Effector memory CD8-positive, alpha-beta T cell (primary cell): ENCODE data around the gene VWA3A.
"Not testable (repeated sequence)": the region's sequence is repeated elsewhere in the genome, so short reads cannot be mapped to it uniquely, and the experiment has no call there.

Source experiments
- ATAC-seq: fragments of 150-1000 bp; cut with Tn5 transposase; replicated peaks from 2 replicates; pipeline ENCODE4 v1.10.0; 2021; ENCODE audit warnings: mild to moderate bottlenecking, moderate library complexity
- DNase-seq, 3 experiments: peaks; one replicate each; pipeline ENCODE4 v3.0.0; 2021
- H3K27ac Mint-ChIP-seq, 2 donors: one replicate each; pipeline ENCODE4 v1.8.0; 2022; ENCODE audit warnings: mild to moderate bottlenecking in 2 of 2, mixed read lengths in 2 of 2, moderate library complexity in 2 of 2
- H3K27me3 Mint-ChIP-seq, 2 donors: one replicate each; pipeline ENCODE4 v1.8.0; 2022; ENCODE audit warnings: mixed read lengths in 2 of 2
- H3K36me3 Mint-ChIP-seq: one replicate; pipeline ENCODE4 v1.8.0; 2022; ENCODE audit warnings: mild to moderate bottlenecking, moderate library complexity, mixed read lengths; ENCODE audit not compliant: insufficient read depth
- H3K4me1 Mint-ChIP-seq, 2 donors: one replicate each; pipeline ENCODE4 v1.8.0; 2022; ENCODE audit warnings: low read depth in 2 of 2, mixed read lengths in 2 of 2
- H3K4me3 Mint-ChIP-seq, 2 donors: one replicate each; pipeline ENCODE4 v1.8.0; 2022; ENCODE audit warnings: mild to moderate bottlenecking in 2 of 2, mixed read lengths in 2 of 2, moderate library complexity in 2 of 2
- H3K9me3 Mint-ChIP-seq, 2 donors: one replicate each; pipeline ENCODE4 v1.8.0; 2022; ENCODE audit warnings: mixed read lengths in 2 of 2

Gene VWA3A

GRCh38 chr16:22126037-22126558 is 33.8 kb downstream of the VWA3A start:
- Mint-ChIP-seq H3K36me3 (no peaks in the 10 kb centered on the region), H3K4me1 (no peaks in the 10 kb centered on the region), H3K4me3 (no peak overlapping the region), H3K27ac (no peak overlapping the region), H3K9me3 (peaks cover 0 to 4% of the 10 kb centered on the region in 2 donors), H3K27me3 (peaks cover 0 to 14% of the 10 kb centered on the region in 2 donors)
- ATAC-seq (no peak), DNase-seq (no peak)

GRCh38 chr16:22128537-22128936 is 36.2 kb downstream of the VWA3A start:
- H3K4me3 Mint-ChIP-seq, DNase-seq, H3K36me3 Mint-ChIP-seq, H3K27ac Mint-ChIP-seq, H3K9me3 Mint-ChIP-seq, ATAC-seq, H3K4me1 Mint-ChIP-seq: not testable (repeated sequence)
- H3K27me3 Mint-ChIP-seq: peaks cover 0 to 14% of the 10 kb centered on the region in 2 donors

GRCh38 chr16:22130528-22130927 is 38.2 kb downstream of the VWA3A start:
- Mint-ChIP-seq H3K4me3 (no peak overlapping the region), H3K27me3 (peaks cover 0 to 14% of the 10 kb centered on the region in 2 donors), H3K4me1 (no peaks in the 10 kb centered on the region), H3K9me3 (peaks cover 0 to 4% of the 10 kb centered on the region in 2 donors), H3K27ac (no peak overlapping the region), H3K36me3 (peaks cover 3% of the 10 kb centered on the region)
- DNase-seq (no peak), ATAC-seq (no peak)

GRCh38 chr16:22132801-22133200 is 40.5 kb downstream of the VWA3A start:
- DNase-seq (no peak), ATAC-seq (no peak)
- Mint-ChIP-seq H3K4me1 (no peaks in the 10 kb centered on the region), H3K9me3 (peaks cover 0 to 4% of the 10 kb centered on the region in 2 donors), H3K27me3 (peaks cover 0 to 22% of the 10 kb centered on the region in 2 donors), H3K4me3 (no peak overlapping the region), H3K36me3 (peaks cover 3% of the 10 kb centered on the region), H3K27ac (no peak overlapping the region)

GRCh38 chr16:22138482-22138881 is 46.1 kb downstream of the VWA3A start:
- ATAC-seq: no peak

GRCh38 chr16:22139008-22139407 is 46.7 kb downstream of the VWA3A start:
- no peak for DNase-seq
- H3K27ac Mint-ChIP-seq: no peak overlapping the region
- H3K4me1 Mint-ChIP-seq: no peaks in the 10 kb centered on the region
- no peak for ATAC-seq
- peaks cover 12 to 15% of the 10 kb centered on the region in 2 donors for H3K27me3 Mint-ChIP-seq
- no peaks in the 10 kb centered on the region for H3K9me3 Mint-ChIP-seq
- no peaks in the 10 kb centered on the region for H3K36me3 Mint-ChIP-seq
- H3K4me3 Mint-ChIP-seq: no peak overlapping the region

More at GRCh38 chr16:22138482-22138881, 46.1 kb downstream of the VWA3A start:
- Mint-ChIP-seq H3K4me3 (no peak overlapping the region), H3K27me3 (peaks cover 12 to 14% of the 10 kb centered on the region in 2 donors), H3K27ac (no peak overlapping the region), H3K4me1 (no peaks in the 10 kb centered on the region), H3K9me3 (no peaks in the 10 kb centered on the region), H3K36me3 (no peaks in the 10 kb centered on the region)
- no peak for DNase-seq

- no peaks in the 10 kb centered on the region for H3K4me1 Mint-ChIP-seq
- H3K9me3 Mint-ChIP-seq: no peaks in the 10 kb centered on the region
- no peak overlapping the region for H3K27ac Mint-ChIP-seq
- H3K27me3 Mint-ChIP-seq: peaks cover 12 to 22% of the 10 kb centered on the region in 2 donors
- no peak for DNase-seq
- ATAC-seq: no peak
- H3K36me3 Mint-ChIP-seq: no peaks in the 10 kb centered on the region
- no peak overlapping the region for H3K4me3 Mint-ChIP-seq
These were observed 47.4 kb downstream of the VWA3A start for GRCh38 chr16:22139732-22140131.

- no peak overlapping the region for H3K4me3 Mint-ChIP-seq
- H3K4me1 Mint-ChIP-seq: no peaks in the 10 kb centered on the region
- DNase-seq (no peak), ATAC-seq (no peak)
- H3K9me3 Mint-ChIP-seq: no peaks in the 10 kb centered on the region
- H3K27ac Mint-ChIP-seq: no peak overlapping the region
- peaks cover 7 to 24% of the 10 kb centered on the region in 2 donors for H3K27me3 Mint-ChIP-seq
- no peaks in the 10 kb centered on the region for H3K36me3 Mint-ChIP-seq
These were observed 49.4 kb downstream of the VWA3A start for GRCh38 chr16:22141767-22142166.

- H3K9me3 Mint-ChIP-seq: no peaks in the 10 kb centered on the region
- H3K4me3 Mint-ChIP-seq: no peak overlapping the region
- no peaks in the 10 kb centered on the region for H3K36me3 Mint-ChIP-seq
- no peaks in the 10 kb centered on the region for H3K4me1 Mint-ChIP-seq
- DNase-seq (no peak), ATAC-seq (no peak)
- H3K27me3 Mint-ChIP-seq: peaks cover 13 to 25% of the 10 kb centered on the region in 2 donors
- no peak overlapping the region for H3K27ac Mint-ChIP-seq
These were observed 52.2 kb downstream of the VWA3A start for GRCh38 chr16:22144520-22144919.

GRCh38 chr16:22147853-22148252 is 55.5 kb downstream of the VWA3A start:
- Mint-ChIP-seq H3K27me3 (peaks cover 13 to 17% of the 10 kb centered on the region in 2 donors), H3K4me1 (no peaks in the 10 kb centered on the region), H3K27ac (no peak overlapping the region), H3K4me3 (no peak overlapping the region), H3K9me3 (no peaks in the 10 kb centered on the region), H3K36me3 (no peaks in the 10 kb centered on the region)
- ATAC-seq (no peak), DNase-seq (no peak)

GRCh38 chr16:22151246-22151998 is 59.1 kb downstream of the VWA3A start:
- Mint-ChIP-seq H3K4me3 (no peak overlapping the region), H3K27me3 (peaks cover 14 to 20% of the 10 kb centered on the region in 2 donors), H3K36me3 (no peaks in the 10 kb centered on the region), H3K27ac (no peak overlapping the region), H3K4me1 (no peaks in the 10 kb centered on the region), H3K9me3 (no peaks in the 10 kb centered on the region)
- no peak for ATAC-seq
- no peak for DNase-seq

- no peaks in the 10 kb centered on the region for H3K4me1 Mint-ChIP-seq
- H3K27me3 Mint-ChIP-seq: peaks cover 14 to 20% of the 10 kb centered on the region in 2 donors
- no peaks in the 10 kb centered on the region for H3K36me3 Mint-ChIP-seq
- H3K27ac Mint-ChIP-seq: no peak overlapping the region
- no peak for ATAC-seq
- no peak for DNase-seq
- H3K4me3 Mint-ChIP-seq: no peak overlapping the region
- no peaks in the 10 kb centered on the region for H3K9me3 Mint-ChIP-seq
These were observed 60.0 kb downstream of the VWA3A start for GRCh38 chr16:22152316-22152715.

GRCh38 chr16:22153078-22153477 is 60.7 kb downstream of the VWA3A start:
- H3K4me1 Mint-ChIP-seq, H3K36me3 Mint-ChIP-seq, DNase-seq: not testable (repeated sequence)

GRCh38 chr16:22161401-22161800 is 69.1 kb downstream of the VWA3A start:
- Mint-ChIP-seq H3K27me3 (peaks cover 11 to 24% of the 10 kb centered on the region in 2 donors), H3K36me3 (no peaks in the 10 kb centered on the region), H3K27ac (no peak overlapping the region), H3K4me1 (peaks cover 0 to 11% of the 10 kb centered on the region in 2 donors), H3K9me3 (no peaks in the 10 kb centered on the region), H3K4me3 (peak overlapping the region in 1 of 2 donors; percentile 52)
- ATAC-seq (no peak), DNase-seq (no peak)

More at GRCh38 chr16:22153078-22153477, 60.7 kb downstream of the VWA3A start:
- not testable (repeated sequence) for H3K4me3 Mint-ChIP-seq, H3K9me3 Mint-ChIP-seq, H3K27ac Mint-ChIP-seq, ATAC-seq
- peaks cover 14 to 16% of the 10 kb centered on the region in 2 donors for H3K27me3 Mint-ChIP-seq
